ENCODE data around the gene KCNIP2.
A peak's percentile ranks its signal among the peaks of the same experiment; 100 is the strongest.
"Not testable (repeated sequence)": the region's sequence is repeated elsewhere in the genome, so short reads cannot be mapped to it uniquely, and the experiment has no call there.

The KCNIP2 gene

GRCh38 chr10:101827919-101828600, 15.5 kb downstream of the KCNIP2 start:
- DNase-seq, result no peak

- DNase-seq, result no peak
Measured at GRCh38 chr10:101826852-101827434, 16.7 kb downstream of the KCNIP2 start.

GRCh38 chr10:101824736-101825135, 18.9 kb downstream of the KCNIP2 start:
- DNase-seq, result peak; percentile 89

GRCh38 chr10:101818872-101819633, 24.5 kb downstream of the KCNIP2 start:
- DNase-seq, result no peak

GRCh38 chr10:101818119-101818871, 25.3 kb downstream of the KCNIP2 start, which contains the start of gene OGA:
OGA (minus strand) TSS chr10:101818444; CDS start chr10:101818022, 422 bp downstream.
- peak; percentile 100 for DNase-seq

GRCh38 chr10:101817337-101818118, 26.1 kb downstream of the KCNIP2 start:
- DNase-seq, result peak; percentile 97

- no peak for DNase-seq
Measured at GRCh38 chr10:101816913-101817336, 26.7 kb downstream of the KCNIP2 start.

- no peak for DNase-seq
Measured at GRCh38 chr10:101816376-101816775, 27.2 kb downstream of the KCNIP2 start.

- peak; percentile 33 for DNase-seq
Measured at GRCh38 chr10:101814466-101815071, 29.0 kb downstream of the KCNIP2 start.

- no peak for DNase-seq
Measured at GRCh38 chr10:101812606-101813005, 31.0 kb downstream of the KCNIP2 start.

- DNase-seq, result no peak
Measured at GRCh38 chr10:101807158-101807557, 36.4 kb downstream of the KCNIP2 start.

- no peak for DNase-seq
Measured at GRCh38 chr10:101803511-101803910, 40.1 kb downstream of the KCNIP2 start.

- peak; percentile 57 for DNase-seq
Measured at GRCh38 chr10:101797403-101798059, 46.1 kb downstream of the KCNIP2 start.

GRCh38 chr10:101793526-101793925, 50.1 kb downstream of the KCNIP2 start:
- DNase-seq, result no peak

- DNase-seq, result no peak
Measured at GRCh38 chr10:101789686-101790085, 53.9 kb downstream of the KCNIP2 start.

GRCh38 chr10:101789231-101789630, 54.4 kb downstream of the KCNIP2 start:
- DNase-seq, result not testable (repeated sequence)

GRCh38 chr10:101785801-101786200, 57.8 kb downstream of the KCNIP2 start:
- DNase-seq, result no peak

- DNase-seq, result no peak
Measured at GRCh38 chr10:101784558-101784957, 59.0 kb downstream of the KCNIP2 start.

GRCh38 chr10:101783736-101784118, 59.9 kb downstream of the KCNIP2 start:
- DNase-seq, result no peak

GRCh38 chr10:101782811-101783735, 60.5 kb downstream of the KCNIP2 start, which contains the start of gene NPM3:
NPM3 (minus strand) TSS chr10:101783446; CDS start chr10:101783390, 56 bp downstream.
- peak; percentile 85 for DNase-seq
